ENCODE results near the gene FAM20A. TPM values are rescaled to one million over a fixed set of nuclear protein-coding genes. Genes with fewer than 3 reads are reported as not detected.

FAM20A gene
- total RNA-seq, 1 experiment from 2014 or later: not detected

- ChIA-PET RAD21 (ENCODE audit: low non-redundant PET in 1 of 2, low total read pairs in 2 of 2, uncharacterized antibody in 2 of 2, unreplicated experiment in 2 of 2) (no interaction called here), CTCF (no interaction called here), POLR2A (no interaction called here)
- H3K4me3 ChIP-seq (replicated peaks in 1 of 2; ENCODE audit: low read depth in 1 of 2, low read length in 2 of 2): no peak overlapping the region
- H3K9ac ChIP-seq (ENCODE audit: low read length): no peak overlapping the region
- no TSS peak for BruUV-seq (replicated peaks)
- no peaks in the 10 kb centered on the region for H4K20me1 ChIP-seq (ENCODE audit: insufficient read depth)
- intact Hi-C loops (cut with micrococcal nuclease): no loop called here
- H3K27ac ChIP-seq (ENCODE audit: low read depth, low read length): no peak overlapping the region
- H3K4me1 ChIP-seq (ENCODE audit: control insufficient read depth in 1 of 2, insufficient read depth in 2 of 2, low read length in 2 of 2): no peaks in the 10 kb centered on the region
- no peaks in the 10 kb centered on the region for H3K27me3 ChIP-seq (ENCODE audit: insufficient read depth, low read length)
- DNase-seq (ENCODE audit: low read depth, low spot score) (no peak), ATAC-seq (no peak)
- H2AFZ ChIP-seq (ENCODE audit: low read depth, low read length, poor library complexity, severe bottlenecking): no peak overlapping the region
- H3K36me3 ChIP-seq (ENCODE audit: control insufficient read depth in 1 of 2, insufficient read depth in 2 of 2, low read length in 2 of 2): no peaks in the 10 kb centered on the region
- no peaks in the 10 kb centered on the region for H3K9me3 ChIP-seq (ENCODE audit: control insufficient read depth in 1 of 2, insufficient read depth in 1 of 2, low read depth in 1 of 2, low read length in 2 of 2)
- TF ChIP-seq ZBTB33 (IDR thresholded peaks at IDR 0.05; ENCODE audit: extremely low read depth, insufficient replicate concordance, low read length): no peak
- no peak for TF ChIP-seq FOSL1 (IDR thresholded peaks at IDR 0.05; ENCODE audit: low read depth)
- no peak for TF ChIP-seq JUND (IDR thresholded peaks at IDR 0.05)
- H3K4me2 ChIP-seq (ENCODE audit: low read length): no peak overlapping the region
- no peaks in the 10 kb centered on the region for H3K9me2 ChIP-seq (ENCODE audit: insufficient read depth)
- no peaks in the 10 kb centered on the region for H3K79me2 ChIP-seq (ENCODE audit: insufficient read depth, low read length)
Observed at GRCh38 chr17:68580236-68580770, 20.9 kb downstream of the FAM20A start.

GRCh38 chr17:68579194-68579927 lies 21.8 kb downstream of the FAM20A start:
- ChIA-PET POLR2A (no interaction called here), CTCF (no interaction called here)

More at GRCh38 chr17:68579194-68579927, 21.8 kb downstream of the FAM20A start:
- DNase-seq (ENCODE audit: low read depth, low spot score) (no peak), ATAC-seq (no peak)
- Histone ChIP-seq H3K9ac (ENCODE audit: low read length) (no peak overlapping the region), H3K36me3 (ENCODE audit: control insufficient read depth in 1 of 2, insufficient read depth in 2 of 2, low read length in 2 of 2) (no peaks in the 10 kb centered on the region), H3K4me3 (replicated peaks in 1 of 2; ENCODE audit: low read depth in 1 of 2, low read length in 2 of 2) (no peak overlapping the region), H3K27ac (ENCODE audit: low read depth, low read length) (no peak overlapping the region), H2AFZ (ENCODE audit: low read depth, low read length, poor library complexity, severe bottlenecking) (no peak overlapping the region), H3K4me2 (ENCODE audit: low read length) (no peak overlapping the region), H3K79me2 (ENCODE audit: insufficient read depth, low read length) (no peaks in the 10 kb centered on the region), H3K27me3 (ENCODE audit: insufficient read depth, low read length) (no peaks in the 10 kb centered on the region), H3K4me1 (ENCODE audit: control insufficient read depth in 1 of 2, insufficient read depth in 2 of 2, low read length in 2 of 2) (no peaks in the 10 kb centered on the region), H4K20me1 (ENCODE audit: insufficient read depth) (no peaks in the 10 kb centered on the region), H3K9me3 (ENCODE audit: control insufficient read depth in 1 of 2, insufficient read depth in 1 of 2, low read depth in 1 of 2, low read length in 2 of 2) (no peaks in the 10 kb centered on the region), H3K9me2 (ENCODE audit: insufficient read depth) (no peaks in the 10 kb centered on the region)
- intact Hi-C loops (cut with micrococcal nuclease): no loop called here
- RAD21 ChIA-PET (ENCODE audit: low non-redundant PET in 1 of 2, low total read pairs in 2 of 2, uncharacterized antibody in 2 of 2, unreplicated experiment in 2 of 2): no interaction called here
- BruUV-seq (replicated peaks): no TSS peak
- TF ChIP-seq YY1 (IDR thresholded peaks at IDR 0.05; ENCODE audit: extremely low read depth, insufficient replicate concordance, low read depth, low read length): no peak
- no peak for TF ChIP-seq ELF1 (IDR thresholded peaks at IDR 0.05; ENCODE audit: borderline replicate concordance, low read depth)
- TF ChIP-seq EZH2 (IDR thresholded peaks at IDR 0.05): no peak
- TF ChIP-seq MAX (IDR thresholded peaks at IDR 0.05): no peak
- no peak for TF ChIP-seq POLR2A (IDR thresholded peaks at IDR 0.05; ENCODE audit: borderline replicate concordance, extremely low read depth, insufficient read depth, insufficient read length)
- no peak for TF ChIP-seq SIN3A (IDR thresholded peaks at IDR 0.05; ENCODE audit: low read depth)
- no peak for TF ChIP-seq EGR1 (IDR thresholded peaks at IDR 0.05; ENCODE audit: low read depth)
- TF ChIP-seq SRF (IDR thresholded peaks at IDR 0.05; ENCODE audit: low read depth): no peak

Data from HCT116 (cell line).